ENCODE results near the gene SLC41A3.
"Not testable (repeated sequence)": the region's sequence is repeated elsewhere in the genome, so short reads cannot be mapped to it uniquely, and the experiment has no call there.

GRCh38 chr3:126066676-126067075, 17.2 kb downstream of the SLC41A3 start:
- TF ChIP-seq, protein P1, sequence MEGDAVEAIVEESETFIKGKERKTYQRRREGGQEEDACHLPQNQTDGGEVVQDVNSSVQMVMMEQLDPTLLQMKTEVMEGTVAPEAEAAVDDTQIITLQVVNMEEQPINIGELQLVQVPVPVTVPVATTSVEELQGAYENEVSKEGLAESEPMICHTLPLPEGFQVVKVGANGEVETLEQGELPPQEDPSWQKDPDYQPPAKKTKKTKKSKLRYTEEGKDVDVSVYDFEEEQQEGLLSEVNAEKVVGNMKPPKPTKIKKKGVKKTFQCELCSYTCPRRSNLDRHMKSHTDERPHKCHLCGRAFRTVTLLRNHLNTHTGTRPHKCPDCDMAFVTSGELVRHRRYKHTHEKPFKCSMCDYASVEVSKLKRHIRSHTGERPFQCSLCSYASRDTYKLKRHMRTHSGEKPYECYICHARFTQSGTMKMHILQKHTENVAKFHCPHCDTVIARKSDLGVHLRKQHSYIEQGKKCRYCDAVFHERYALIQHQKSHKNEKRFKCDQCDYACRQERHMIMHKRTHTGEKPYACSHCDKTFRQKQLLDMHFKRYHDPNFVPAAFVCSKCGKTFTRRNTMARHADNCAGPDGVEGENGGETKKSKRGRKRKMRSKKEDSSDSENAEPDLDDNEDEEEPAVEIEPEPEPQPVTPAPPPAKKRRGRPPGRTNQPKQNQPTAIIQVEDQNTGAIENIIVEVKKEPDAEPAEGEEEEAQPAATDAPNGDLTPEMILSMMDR (IDR thresholded peaks at IDR 0.05; ENCODE audit: insufficient read depth, low read depth, low read length): not testable (repeated sequence)
- not testable (repeated sequence) for TF ChIP-seq EZH2 (IDR thresholded peaks at IDR 0.05; ENCODE audit: insufficient read depth, low read length)
